PC-9 (cell line): Measurements from ENCODE around the gene FNDC11. TPM values are rescaled to one million over a fixed set of nuclear protein-coding genes. Genes with fewer than 3 reads are reported as not detected.

Experiments used
- BruUV-seq: library from RNA; stranded (reverse); fragments of 400-500 nt; replicated peaks from 2 replicates; lab custom pipeline; 2021; lab: Mats Ljungman, UMichigan
- CTCF ChIA-PET: fragments of 300-600 bp; sonication (Branson Sonifier 250); formaldehyde crosslinking; loops from one replicate; lab custom pipeline; 2022; ENCODE audit warnings: antibody characterized with exemption; lab: Charles Lee
- POLR2A ChIA-PET: fragments of 300-600 bp; sonication (Branson Sonifier 250); formaldehyde crosslinking; loops from one replicate; lab custom pipeline; 2022; ENCODE audit warnings: antibody characterized with exemption; ENCODE audit not compliant: unreplicated experiment; lab: Charles Lee
- DNase-seq, 2 experiments: peaks; one replicate each; pipeline versions ENCODE4 v3.0.0 to v3.0.0-alpha.2; 2015 to 2022; ENCODE audit warnings: mixed read lengths in 1 of 2
- H2AFZ ChIP-seq: fragments of 200-600 bp; sonication (generic); 2 replicates; pipeline ENCODE4 v1.8.1; 2017; ENCODE audit warnings: antibody characterized with exemption
- H3F3A ChIP-seq: fragments of 200-600 bp; sonication (generic); 2 replicates; pipeline ENCODE4 v1.8.1; 2017; ENCODE audit warnings: antibody characterized with exemption, mild to moderate bottlenecking, low read depth; ENCODE audit not compliant: insufficient read depth
- H3K27ac ChIP-seq: fragments of 200-600 bp; sonication (generic); 2 replicates; pipeline ENCODE4 v1.6.1; 2016; ENCODE audit warnings: mixed run types
- H3K27me3 ChIP-seq: fragments of 200-600 bp; sonication (generic); 2 replicates; pipeline ENCODE4 v1.6.1; 2016; ENCODE audit warnings: low read depth, mixed run types; ENCODE audit not compliant: insufficient read depth
- H3K36me3 ChIP-seq: fragments of 200-600 bp; sonication (generic); 2 replicates; pipeline ENCODE4 v1.6.1; 2016; ENCODE audit warnings: low read depth, mixed run types
- H3K4me1 ChIP-seq: fragments of 200-600 bp; sonication (generic); replicated peaks from 2 replicates; pipeline ENCODE4 v1.6.1; 2016; ENCODE audit warnings: mixed run types; ENCODE audit not compliant: insufficient read depth
- H3K4me2 ChIP-seq: fragments of 200-600 bp; sonication (generic); 2 replicates; pipeline ENCODE4 v1.6.1; 2017; ENCODE audit warnings: mixed run types
- H3K4me3 ChIP-seq: fragments of 200-600 bp; sonication (generic); 2 replicates; pipeline ENCODE4 v1.6.1; 2016; ENCODE audit warnings: mixed run types
- H3K79me2 ChIP-seq: fragments of 200-600 bp; sonication (generic); 2 replicates; pipeline ENCODE4 v1.6.1; 2017; ENCODE audit warnings: low read depth, mixed run types
- H3K9me2 ChIP-seq: fragments of 200-600 bp; sonication (generic); 2 replicates; pipeline ENCODE4 v1.8.1; 2017; ENCODE audit warnings: mild to moderate bottlenecking; ENCODE audit not compliant: insufficient read depth
- H3K9me3 ChIP-seq: fragments of 200-600 bp; sonication (generic); 2 replicates; pipeline ENCODE4 v1.8.1; 2016; ENCODE audit warnings: low read depth; ENCODE audit not compliant: insufficient read depth
- H4K20me1 ChIP-seq: fragments of 200-600 bp; sonication (generic); 2 replicates; pipeline ENCODE4 v1.8.1; 2017; ENCODE audit not compliant: insufficient read depth
- EZH2 ChIP-seq: fragments of 200-600 bp; sonication (generic); IDR thresholded peaks from 2 replicates; pipeline ENCODE4 v1.8.0; 2017; ENCODE audit warnings: antibody characterized with exemption, low read depth
- intact Hi-C: fragments of 100-400 bp; cut with micrococcal nuclease; formaldehyde crosslinking; loops from one replicate; pipeline ENCODE4 v1.10.0; 2022; ENCODE audit not compliant: unreplicated experiment
- total RNA-seq: library from RNA; stranded (reverse); gene quantifications from 2 replicates; pipeline ENCODE4 v1.2.3, GENCODE V29; 2021
- TF ChIP-seq, protein P1 (sequence below): fragments of 200-600 bp; sonication (generic); conservative IDR thresholded peaks from 2 replicates; pipeline ENCODE4 v1.6.1; 2017; ENCODE audit warnings: mixed run types, antibody characterized with exemption, mild to moderate bottlenecking, moderate library complexity

FNDC11 gene
- total RNA-seq, 1 experiment from 2014 or later = 7.7 TPM

DNA sequence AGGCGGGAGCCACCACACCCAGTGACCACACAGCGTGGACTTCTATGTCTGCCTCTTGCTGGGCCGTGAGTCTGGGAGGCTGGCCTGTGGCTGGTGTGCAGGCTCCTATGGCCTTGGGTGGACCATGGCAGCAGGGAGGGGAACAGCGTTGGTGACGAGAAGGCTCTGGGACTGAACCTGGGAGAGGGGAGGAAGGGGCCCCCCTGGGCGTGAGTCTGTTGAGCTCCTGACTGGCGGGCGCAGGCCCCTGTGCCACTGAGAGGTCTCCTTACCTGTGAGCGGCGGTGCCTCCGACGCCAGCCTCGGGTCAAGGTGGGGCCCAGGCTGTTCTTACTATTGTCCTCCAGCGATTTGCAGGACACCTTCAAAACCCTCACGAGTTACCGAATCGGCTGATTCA is 32.8 kb downstream of the FNDC11 start:
- H3K4me1 ChIP-seq = no peaks in the 10 kb centered on the region
- CTCF ChIA-PET = no interaction called here
- no peak overlapping the region for H3K4me2 ChIP-seq
- H3K9me3 ChIP-seq = no peaks in the 10 kb centered on the region
- H3K27me3 ChIP-seq = no peaks in the 10 kb centered on the region
- DNase-seq = no peak
- H3K27ac ChIP-seq = no peak overlapping the region
- no peak overlapping the region for H3K4me3 ChIP-seq
- intact Hi-C loops = loop anchor here (10.0 kb wide), 1 partner anchor 98 kb away; no protein-coding TSS in a partner anchor
- H2AFZ ChIP-seq = no peak overlapping the region
- no TSS peak for BruUV-seq
- TF ChIP-seq, protein P1, sequence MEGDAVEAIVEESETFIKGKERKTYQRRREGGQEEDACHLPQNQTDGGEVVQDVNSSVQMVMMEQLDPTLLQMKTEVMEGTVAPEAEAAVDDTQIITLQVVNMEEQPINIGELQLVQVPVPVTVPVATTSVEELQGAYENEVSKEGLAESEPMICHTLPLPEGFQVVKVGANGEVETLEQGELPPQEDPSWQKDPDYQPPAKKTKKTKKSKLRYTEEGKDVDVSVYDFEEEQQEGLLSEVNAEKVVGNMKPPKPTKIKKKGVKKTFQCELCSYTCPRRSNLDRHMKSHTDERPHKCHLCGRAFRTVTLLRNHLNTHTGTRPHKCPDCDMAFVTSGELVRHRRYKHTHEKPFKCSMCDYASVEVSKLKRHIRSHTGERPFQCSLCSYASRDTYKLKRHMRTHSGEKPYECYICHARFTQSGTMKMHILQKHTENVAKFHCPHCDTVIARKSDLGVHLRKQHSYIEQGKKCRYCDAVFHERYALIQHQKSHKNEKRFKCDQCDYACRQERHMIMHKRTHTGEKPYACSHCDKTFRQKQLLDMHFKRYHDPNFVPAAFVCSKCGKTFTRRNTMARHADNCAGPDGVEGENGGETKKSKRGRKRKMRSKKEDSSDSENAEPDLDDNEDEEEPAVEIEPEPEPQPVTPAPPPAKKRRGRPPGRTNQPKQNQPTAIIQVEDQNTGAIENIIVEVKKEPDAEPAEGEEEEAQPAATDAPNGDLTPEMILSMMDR = no peak
- no peak for TF ChIP-seq EZH2
- H3K36me3 ChIP-seq = no peaks in the 10 kb centered on the region
- H3F3A ChIP-seq = peaks cover 13% of the 10 kb centered on the region; the same call in 1 of the 2 replicates
- POLR2A ChIA-PET = no interaction called here
- no peaks in the 10 kb centered on the region; the same call in 1 of the 2 replicates for H4K20me1 ChIP-seq
- H3K9me2 ChIP-seq = no peaks in the 10 kb centered on the region
- H3K79me2 ChIP-seq = no peaks in the 10 kb centered on the region

DNA sequence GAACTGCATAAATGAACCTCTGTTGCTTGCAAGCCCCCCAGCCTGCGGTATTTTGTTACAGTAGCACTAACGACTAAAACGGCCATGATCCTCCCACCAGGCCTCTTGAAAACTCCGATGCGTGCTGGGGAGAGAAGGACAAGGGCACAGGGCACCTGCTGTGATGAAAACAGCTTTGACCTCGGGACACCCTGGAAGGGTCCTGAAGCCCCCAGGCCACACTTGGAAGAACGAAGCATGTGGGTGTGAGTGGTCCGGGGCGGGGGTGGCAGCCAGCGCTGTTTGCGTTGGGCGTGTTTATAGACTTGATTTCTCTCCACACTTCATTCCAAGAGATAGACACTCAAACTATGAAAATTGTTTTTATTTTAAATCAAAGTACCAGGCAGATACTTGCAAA is 33.3 kb downstream of the FNDC11 start:
- no peak for TF ChIP-seq EZH2
- TF ChIP-seq, protein P1 = no peak
- Histone ChIP-seq H3K79me2 (no peaks in the 10 kb centered on the region), H3F3A (peaks cover 15% of the 10 kb centered on the region; the same call in 1 of the 2 replicates), H3K4me1 (no peaks in the 10 kb centered on the region), H3K27ac (no peak overlapping the region), H3K4me2 (no peak overlapping the region), H4K20me1 (no peaks in the 10 kb centered on the region; the same call in 1 of the 2 replicates), H3K4me3 (no peak overlapping the region), H3K9me2 (no peaks in the 10 kb centered on the region), H2AFZ (no peak overlapping the region), H3K9me3 (no peaks in the 10 kb centered on the region), H3K27me3 (no peaks in the 10 kb centered on the region), H3K36me3 (no peaks in the 10 kb centered on the region)
- ChIA-PET POLR2A (no interaction called here), CTCF (no interaction called here)
- DNase-seq = no peak
- BruUV-seq = no TSS peak
- intact Hi-C loops = loop anchor here (10.0 kb wide), 1 partner anchor 98 kb away; no protein-coding TSS in a partner anchor

- ChIA-PET CTCF (interaction anchor here (0.7 kb wide), 1 partner anchor 367 kb away, joined by 3 read pairs; no protein-coding TSS in a partner anchor), POLR2A (no interaction called here)
- Histone ChIP-seq H3K9me3 (no peaks in the 10 kb centered on the region), H3K4me1 (no peaks in the 10 kb centered on the region), H2AFZ (no peak overlapping the region), H4K20me1 (no peaks in the 10 kb centered on the region; the same call in 1 of the 2 replicates), H3F3A (peaks cover 15% of the 10 kb centered on the region; the same call in 1 of the 2 replicates), H3K79me2 (no peaks in the 10 kb centered on the region), H3K36me3 (no peaks in the 10 kb centered on the region), H3K4me3 (no peak overlapping the region), H3K9me2 (no peaks in the 10 kb centered on the region), H3K27me3 (no peaks in the 10 kb centered on the region), H3K4me2 (no peak overlapping the region), H3K27ac (no peak overlapping the region)
- DNase-seq = no peak
- intact Hi-C loops = loop anchor here (10.0 kb wide), 1 partner anchor 97 kb away; no protein-coding TSS in a partner anchor
- BruUV-seq = no TSS peak
- TF ChIP-seq, protein P1 = no peak
- TF ChIP-seq EZH2 = no peak
These were observed 34.0 kb downstream of the FNDC11 start for GRCh38 chr20:63587776-63588591.
